Subcutaneous adipose tissue (tissue), 4 donors: ENCODE measurements around the gene GPR22. TPM values are rescaled to one million over a fixed set of nuclear protein-coding genes. Genes with fewer than 3 reads are reported as not detected.

Experiments
- total RNA-seq, 4 donors: library from RNA; depleted of rRNA; stranded (reverse); fragments of >200 nt; gene quantifications; one replicate each; pipeline ENCODE4 v1.1.0, GENCODE V29; 2016
- TF ChIP-seq, protein P1 (sequence below): fragments of 450-650 bp; IDR thresholded peaks from one replicate; pipeline ENCODE4 v1.5.1; 2016; ENCODE audit warnings: low read depth, mild to moderate bottlenecking, control low read depth, antibody characterized with exemption, moderate library complexity

GPR22 gene, protein sequence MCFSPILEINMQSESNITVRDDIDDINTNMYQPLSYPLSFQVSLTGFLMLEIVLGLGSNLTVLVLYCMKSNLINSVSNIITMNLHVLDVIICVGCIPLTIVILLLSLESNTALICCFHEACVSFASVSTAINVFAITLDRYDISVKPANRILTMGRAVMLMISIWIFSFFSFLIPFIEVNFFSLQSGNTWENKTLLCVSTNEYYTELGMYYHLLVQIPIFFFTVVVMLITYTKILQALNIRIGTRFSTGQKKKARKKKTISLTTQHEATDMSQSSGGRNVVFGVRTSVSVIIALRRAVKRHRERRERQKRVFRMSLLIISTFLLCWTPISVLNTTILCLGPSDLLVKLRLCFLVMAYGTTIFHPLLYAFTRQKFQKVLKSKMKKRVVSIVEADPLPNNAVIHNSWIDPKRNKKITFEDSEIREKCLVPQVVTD
- total RNA-seq = not detected

DNA sequence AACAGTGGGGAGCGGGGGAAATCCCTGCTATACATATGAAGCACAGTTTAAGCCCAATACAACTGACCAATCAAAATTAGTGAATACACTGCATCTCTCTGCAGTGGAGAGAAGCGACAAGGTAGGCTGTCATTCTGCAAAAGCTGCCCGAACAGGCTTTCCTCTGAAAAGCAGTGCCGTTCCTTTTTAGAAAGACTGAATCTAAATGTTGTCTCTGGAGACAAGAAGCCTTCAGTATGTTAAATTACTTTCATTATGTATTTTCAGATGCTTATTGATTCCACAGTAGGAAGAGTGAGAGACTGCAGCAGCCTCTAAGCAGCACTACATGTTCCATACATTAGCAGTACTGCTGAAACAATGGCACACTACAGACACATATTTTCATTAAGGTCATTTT lies at the start of gene GPR22:
TSS of gene GPR22 (plus strand) at position 129 of the 400 bp plus-strand sequence. CDS start 4,004 bp downstream, outside the sequence.
- TF ChIP-seq, protein P1, sequence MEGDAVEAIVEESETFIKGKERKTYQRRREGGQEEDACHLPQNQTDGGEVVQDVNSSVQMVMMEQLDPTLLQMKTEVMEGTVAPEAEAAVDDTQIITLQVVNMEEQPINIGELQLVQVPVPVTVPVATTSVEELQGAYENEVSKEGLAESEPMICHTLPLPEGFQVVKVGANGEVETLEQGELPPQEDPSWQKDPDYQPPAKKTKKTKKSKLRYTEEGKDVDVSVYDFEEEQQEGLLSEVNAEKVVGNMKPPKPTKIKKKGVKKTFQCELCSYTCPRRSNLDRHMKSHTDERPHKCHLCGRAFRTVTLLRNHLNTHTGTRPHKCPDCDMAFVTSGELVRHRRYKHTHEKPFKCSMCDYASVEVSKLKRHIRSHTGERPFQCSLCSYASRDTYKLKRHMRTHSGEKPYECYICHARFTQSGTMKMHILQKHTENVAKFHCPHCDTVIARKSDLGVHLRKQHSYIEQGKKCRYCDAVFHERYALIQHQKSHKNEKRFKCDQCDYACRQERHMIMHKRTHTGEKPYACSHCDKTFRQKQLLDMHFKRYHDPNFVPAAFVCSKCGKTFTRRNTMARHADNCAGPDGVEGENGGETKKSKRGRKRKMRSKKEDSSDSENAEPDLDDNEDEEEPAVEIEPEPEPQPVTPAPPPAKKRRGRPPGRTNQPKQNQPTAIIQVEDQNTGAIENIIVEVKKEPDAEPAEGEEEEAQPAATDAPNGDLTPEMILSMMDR = no peak

DNA sequence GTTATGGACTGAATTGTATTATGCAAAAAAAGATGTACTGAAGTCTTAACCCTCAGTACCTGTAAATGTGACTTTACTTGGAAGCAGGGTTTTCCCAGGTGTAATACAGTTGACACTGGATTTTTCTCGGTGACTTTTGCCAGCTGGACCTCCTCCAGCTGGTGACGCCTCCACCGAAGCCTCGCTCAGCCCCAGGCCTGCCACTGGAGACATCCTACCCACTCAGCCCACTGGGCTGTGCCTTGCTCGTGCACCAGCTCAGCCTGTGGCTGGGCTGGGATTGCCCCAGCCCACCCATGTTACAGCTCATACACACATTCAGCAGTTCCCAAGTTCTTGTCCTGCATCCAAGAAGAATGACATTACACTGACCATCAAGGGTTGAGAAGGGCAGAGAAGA lies 42.4 kb upstream of the GPR22 start:
- TF ChIP-seq, protein P1 = no peak

DNA sequence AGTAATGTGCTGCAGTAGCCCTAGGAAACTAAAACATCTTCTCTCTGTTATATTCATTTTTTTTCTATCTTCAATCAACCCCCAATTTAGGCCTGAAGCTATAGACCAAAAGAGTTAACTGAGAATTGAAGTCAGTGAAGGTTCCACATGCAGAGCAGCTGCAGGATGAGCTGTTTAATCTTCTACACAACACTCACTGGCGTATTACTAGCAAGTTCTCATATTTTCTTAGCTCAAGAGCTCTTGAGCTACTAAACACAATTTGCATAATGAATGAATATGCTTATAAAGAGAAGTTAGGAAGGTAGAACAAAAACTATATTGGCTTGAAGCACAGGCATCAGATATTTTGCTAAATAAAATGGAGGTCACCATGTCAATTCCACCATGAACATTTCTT lies 41.2 kb upstream of the GPR22 start:
- TF ChIP-seq, protein P1 = no peak

DNA sequence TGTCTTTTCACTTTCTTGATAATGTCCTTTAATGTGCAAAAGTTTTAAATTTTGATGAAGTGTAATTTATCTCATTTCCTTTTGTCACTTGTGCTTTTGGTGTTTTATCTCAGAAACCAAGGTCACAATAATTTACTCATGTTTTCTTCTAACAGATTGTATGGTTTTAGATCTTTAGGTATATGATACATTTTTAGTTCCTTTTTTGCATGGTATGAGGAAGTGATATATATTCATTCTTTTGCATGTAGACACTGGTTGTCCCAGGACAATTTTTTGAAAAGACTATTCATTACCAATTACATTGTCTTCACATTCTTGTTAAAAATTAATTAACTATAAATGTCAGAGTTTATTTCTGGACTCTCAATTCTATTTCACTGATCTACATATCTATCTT lies 39.8 kb upstream of the GPR22 start:
- TF ChIP-seq, protein P1 = no peak

DNA sequence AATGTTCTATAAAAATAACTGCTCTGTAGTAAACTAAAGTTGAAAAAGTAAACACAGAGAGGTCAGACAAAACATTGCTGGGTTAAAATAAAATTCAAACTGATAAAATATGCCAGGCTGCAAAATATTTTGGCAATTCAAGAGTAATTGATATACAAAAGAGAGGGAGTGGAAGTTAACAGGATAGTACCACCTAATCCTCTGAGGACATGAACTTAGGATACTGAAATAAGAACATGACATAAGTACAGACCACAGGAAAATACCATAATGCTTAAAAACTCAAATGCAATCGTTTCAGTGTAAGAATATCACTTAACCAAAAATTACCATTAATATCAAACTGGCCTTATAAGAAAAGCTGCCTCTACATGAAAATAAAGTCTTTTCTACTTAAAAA lies 37.6 kb upstream of the GPR22 start:
- TF ChIP-seq, protein P1 = no peak

DNA sequence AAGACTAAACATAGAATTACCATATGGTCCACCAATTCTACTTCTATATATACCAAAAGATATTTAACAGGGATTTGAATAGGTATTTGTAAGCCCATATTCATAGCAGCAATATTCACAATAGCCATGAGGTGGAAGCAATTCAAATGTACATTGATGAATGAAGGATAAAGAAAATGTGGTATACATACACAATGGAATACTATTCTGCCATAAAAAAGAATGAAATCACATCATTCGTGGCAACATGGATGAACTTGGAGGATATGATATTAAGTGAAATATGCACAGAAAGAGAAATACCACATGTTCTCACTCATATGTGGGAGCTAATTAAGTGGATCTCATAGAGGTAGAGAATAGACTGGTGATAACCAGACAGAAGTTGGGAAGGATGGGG lies 34.1 kb upstream of the GPR22 start:
- TF ChIP-seq, protein P1 = no peak

DNA sequence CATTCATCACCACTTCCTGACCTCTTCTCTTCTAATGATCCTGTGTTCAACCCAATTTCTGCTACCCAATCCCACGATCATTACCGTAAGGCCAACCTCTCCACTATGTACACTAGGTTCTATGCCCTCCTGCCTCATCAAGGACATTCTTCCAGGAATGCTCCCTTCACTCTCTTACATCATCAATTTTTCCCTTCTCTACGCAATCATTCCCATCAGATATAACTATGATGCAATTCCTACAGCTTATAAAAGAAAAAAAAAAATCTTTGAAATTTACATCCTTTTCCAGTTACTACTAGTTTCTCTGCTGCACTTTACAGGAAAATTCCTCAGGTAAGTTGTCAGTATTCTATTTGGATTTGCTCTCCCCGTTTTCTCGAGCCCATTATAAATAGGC lies 30.8 kb upstream of the GPR22 start:
- TF ChIP-seq, protein P1 = no peak
